ENCODE results near the gene MBNL2. TPM values are rescaled to one million over a fixed set of nuclear protein-coding genes. Genes with fewer than 3 reads are reported as not detected.

The MBNL2 gene, protein sequence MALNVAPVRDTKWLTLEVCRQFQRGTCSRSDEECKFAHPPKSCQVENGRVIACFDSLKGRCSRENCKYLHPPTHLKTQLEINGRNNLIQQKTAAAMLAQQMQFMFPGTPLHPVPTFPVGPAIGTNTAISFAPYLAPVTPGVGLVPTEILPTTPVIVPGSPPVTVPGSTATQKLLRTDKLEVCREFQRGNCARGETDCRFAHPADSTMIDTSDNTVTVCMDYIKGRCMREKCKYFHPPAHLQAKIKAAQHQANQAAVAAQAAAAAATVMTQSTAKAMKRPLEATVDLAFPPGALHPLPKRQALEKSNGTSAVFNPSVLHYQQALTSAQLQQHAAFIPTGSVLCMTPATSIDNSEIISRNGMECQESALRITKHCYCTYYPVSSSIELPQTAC
- 100 to 1,000 TPM; 113 to 129 (median 118) TPM for total RNA-seq

DNA sequence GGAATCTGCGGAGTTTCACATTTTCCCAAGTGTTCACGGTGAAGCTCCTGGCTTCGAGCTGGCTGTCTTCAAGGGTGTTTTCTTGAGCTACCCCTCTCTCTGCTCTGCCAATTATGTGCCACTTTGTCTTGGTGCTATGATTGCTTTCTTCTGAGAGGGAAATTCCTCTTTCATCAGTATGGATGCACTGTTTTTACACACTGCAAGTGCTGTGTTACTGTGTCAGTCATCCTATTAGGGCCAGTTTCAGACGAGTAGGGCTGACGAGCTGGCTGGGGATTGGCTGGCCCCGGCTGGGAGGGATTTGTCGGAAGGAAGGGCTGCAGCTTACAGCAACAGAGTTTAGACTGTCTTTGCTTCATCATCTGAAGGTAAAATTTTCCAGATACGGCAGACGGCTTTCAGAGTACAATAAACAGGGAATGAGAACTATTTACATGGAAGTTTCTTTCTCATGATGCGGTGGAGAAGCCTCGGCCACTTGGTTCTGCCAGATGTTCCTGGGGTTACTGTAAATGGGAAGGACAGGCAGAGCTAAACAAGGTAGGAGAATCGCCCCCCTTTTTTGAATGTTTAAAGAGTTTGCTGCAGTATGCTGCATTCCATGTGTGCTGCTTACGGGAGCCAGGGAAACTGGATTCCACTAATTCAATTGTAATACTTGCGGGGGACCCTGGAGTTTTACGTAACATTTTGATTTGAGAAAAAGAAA, at the start of gene MBNL2:
MBNL2 (plus strand) TSS at position 345 of the 712 bp plus-strand sequence. CDS start 53,903 bp downstream, outside the sequence.
- ATAC-seq: peak; percentile 93
- WGBS, 2 donors (ENCODE audit: low coverage in 1 of 2): 2 to 4% methylated on average over 9 to 12 of the region's 15 CpGs
- TF ChIP-seq POLR2A (IDR thresholded peaks at IDR 0.05): peak; percentile 63
- TF ChIP-seq POLR2AphosphoS5 (IDR thresholded peaks at IDR 0.05): peak; percentile 96
- TF ChIP-seq EP300 (IDR thresholded peaks at IDR 0.05): no peak

GRCh38 chr13:97174638-97175037, 47.5 kb upstream of the MBNL2 start:
- Histone ChIP-seq H3K4me3 (no peak overlapping the region), H3K36me3 (no peaks in the 10 kb centered on the region), H3K27ac (no peak overlapping the region), H3K27me3 (no peaks in the 10 kb centered on the region), H3K9me3 (no peaks in the 10 kb centered on the region), H3K4me1 (no peaks in the 10 kb centered on the region)
- TF ChIP-seq EP300 (IDR thresholded peaks at IDR 0.05) (no peak), POLR2A (IDR thresholded peaks at IDR 0.05) (no peak), POLR2AphosphoS5 (IDR thresholded peaks at IDR 0.05) (no peak)
- TF ChIP-seq, protein P1, sequence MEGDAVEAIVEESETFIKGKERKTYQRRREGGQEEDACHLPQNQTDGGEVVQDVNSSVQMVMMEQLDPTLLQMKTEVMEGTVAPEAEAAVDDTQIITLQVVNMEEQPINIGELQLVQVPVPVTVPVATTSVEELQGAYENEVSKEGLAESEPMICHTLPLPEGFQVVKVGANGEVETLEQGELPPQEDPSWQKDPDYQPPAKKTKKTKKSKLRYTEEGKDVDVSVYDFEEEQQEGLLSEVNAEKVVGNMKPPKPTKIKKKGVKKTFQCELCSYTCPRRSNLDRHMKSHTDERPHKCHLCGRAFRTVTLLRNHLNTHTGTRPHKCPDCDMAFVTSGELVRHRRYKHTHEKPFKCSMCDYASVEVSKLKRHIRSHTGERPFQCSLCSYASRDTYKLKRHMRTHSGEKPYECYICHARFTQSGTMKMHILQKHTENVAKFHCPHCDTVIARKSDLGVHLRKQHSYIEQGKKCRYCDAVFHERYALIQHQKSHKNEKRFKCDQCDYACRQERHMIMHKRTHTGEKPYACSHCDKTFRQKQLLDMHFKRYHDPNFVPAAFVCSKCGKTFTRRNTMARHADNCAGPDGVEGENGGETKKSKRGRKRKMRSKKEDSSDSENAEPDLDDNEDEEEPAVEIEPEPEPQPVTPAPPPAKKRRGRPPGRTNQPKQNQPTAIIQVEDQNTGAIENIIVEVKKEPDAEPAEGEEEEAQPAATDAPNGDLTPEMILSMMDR (IDR thresholded peaks at IDR 0.05): no peak
- no peak for ATAC-seq

More for the DNA sequence above, at the start of gene MBNL2:
- Histone ChIP-seq H3K4me3 (peak within 1 kb of the TSS; percentile 65 to 84), H3K36me3 (no peaks in the 10 kb centered on the region), H3K27ac (peak within 1 kb of the TSS; percentile 93 to 98 (median 96)), H3K4me1 (peaks cover 10 to 34% (median 11%) of the 10 kb centered on the region in 3 donors), H3K9me3 (no peaks in the 10 kb centered on the region), H3K27me3 (no peaks in the 10 kb centered on the region)

GRCh38 chr13:97175041-97175440, 47.1 kb upstream of the MBNL2 start:
- Histone ChIP-seq H3K4me1 (no peaks in the 10 kb centered on the region), H3K36me3 (no peaks in the 10 kb centered on the region), H3K27me3 (no peaks in the 10 kb centered on the region), H3K4me3 (no peak overlapping the region), H3K9me3 (no peaks in the 10 kb centered on the region), H3K27ac (no peak overlapping the region)
- no peak for ATAC-seq
- 91 to 93% methylated on average over 2 to 4 of the region's 4 CpGs for WGBS, 2 donors (ENCODE audit: low coverage in 1 of 2)
- TF ChIP-seq, protein P1 (IDR thresholded peaks at IDR 0.05): no peak
- no peak for TF ChIP-seq EP300 (IDR thresholded peaks at IDR 0.05)
- no peak for TF ChIP-seq POLR2A (IDR thresholded peaks at IDR 0.05)
- no peak for TF ChIP-seq POLR2AphosphoS5 (IDR thresholded peaks at IDR 0.05)

DNA sequence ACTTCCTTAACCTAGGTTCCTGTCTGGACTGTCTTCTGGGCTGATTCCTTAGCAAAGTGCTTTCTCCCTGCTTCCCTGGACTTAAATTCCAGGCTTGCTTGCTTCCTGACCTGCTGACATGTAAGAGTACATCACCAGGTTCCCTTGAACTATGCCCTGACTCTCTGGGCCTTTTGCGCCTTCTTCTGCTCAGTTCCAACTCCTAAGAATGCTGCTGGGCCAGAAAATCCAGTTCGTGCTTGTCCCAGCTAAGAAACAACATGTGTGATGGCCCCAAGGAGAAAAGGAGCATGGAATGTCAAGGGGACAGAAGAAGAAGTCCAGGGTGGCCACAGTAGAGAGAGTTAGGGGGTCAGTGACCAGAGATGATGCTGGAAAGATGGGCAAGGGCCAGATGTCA, 42.6 kb upstream of the MBNL2 start:
- Histone ChIP-seq H3K36me3 (no peaks in the 10 kb centered on the region), H3K27me3 (no peaks in the 10 kb centered on the region), H3K4me1 (no peaks in the 10 kb centered on the region), H3K27ac (no peak overlapping the region), H3K9me3 (no peaks in the 10 kb centered on the region), H3K4me3 (no peak overlapping the region)
- no CpG with 5 or more reads among the region's 2 CpGs for WGBS, 2 donors (ENCODE audit: low coverage in 1 of 2)
- TF ChIP-seq, protein P1 (IDR thresholded peaks at IDR 0.05): no peak
- no peak for TF ChIP-seq EP300 (IDR thresholded peaks at IDR 0.05)
- no peak for TF ChIP-seq POLR2AphosphoS5 (IDR thresholded peaks at IDR 0.05)
- TF ChIP-seq POLR2A (IDR thresholded peaks at IDR 0.05): no peak
- no peak for ATAC-seq

DNA sequence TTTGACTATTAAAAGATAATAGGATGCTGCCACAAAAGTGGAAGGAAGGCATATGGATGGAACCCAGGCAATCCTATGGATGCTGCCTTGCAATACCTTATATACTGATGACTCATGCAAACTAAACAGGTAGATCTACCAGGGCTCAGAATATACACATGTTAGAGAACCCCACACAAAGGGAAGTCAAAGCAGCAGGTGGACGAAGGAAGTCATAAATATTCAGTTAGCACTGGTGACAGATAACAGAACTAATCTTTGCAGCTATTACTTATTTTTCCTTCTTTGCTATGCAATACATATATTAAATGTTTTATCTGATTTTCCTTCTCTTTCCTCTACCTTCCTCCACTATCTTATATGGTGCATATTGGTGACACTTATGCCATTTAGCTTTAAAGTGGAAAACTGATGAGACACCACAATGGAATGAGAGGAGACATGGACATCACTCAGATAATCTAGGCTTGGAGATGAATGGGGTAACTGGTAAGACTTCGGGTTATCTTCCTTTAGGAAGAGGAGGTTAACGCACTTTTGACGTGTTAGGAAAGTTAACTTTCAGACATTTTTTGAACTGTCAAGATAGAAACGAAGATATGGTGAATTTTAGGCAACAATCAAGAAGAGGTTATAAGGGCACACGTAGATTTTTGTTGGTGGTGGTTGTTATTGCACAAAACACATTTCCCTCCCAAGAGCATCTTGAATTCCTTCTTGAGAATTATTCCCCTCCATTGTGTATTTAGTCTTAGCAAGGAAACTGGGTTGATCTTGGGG, 39.8 kb upstream of the MBNL2 start:
- WGBS, 2 donors (ENCODE audit: low coverage in 1 of 2): 79 to 94% methylated on average over 5 to 6 of the region's 6 CpGs
- no peaks in the 10 kb centered on the region for H3K27me3 ChIP-seq
- no peak overlapping the region for H3K27ac ChIP-seq
- H3K36me3 ChIP-seq: no peaks in the 10 kb centered on the region
- TF ChIP-seq, protein P1 (IDR thresholded peaks at IDR 0.05): no peak
- TF ChIP-seq EP300 (IDR thresholded peaks at IDR 0.05): no peak
- TF ChIP-seq POLR2A (IDR thresholded peaks at IDR 0.05): no peak
- TF ChIP-seq POLR2AphosphoS5 (IDR thresholded peaks at IDR 0.05): no peak
- H3K9me3 ChIP-seq: no peaks in the 10 kb centered on the region
- H3K4me3 ChIP-seq: no peak overlapping the region
- ATAC-seq: no peak
- no peaks in the 10 kb centered on the region for H3K4me1 ChIP-seq
